Jurkat, Clone E6-1 (cell line): Measurements from ENCODE around the gene ARL4C.
A peak's percentile ranks its signal among the peaks of the same experiment; 100 is the strongest.

Experiments
- DNase-seq: peaks from one replicate; pipeline ENCODE4 v3.0.0-alpha.2; 2011; ENCODE audit warnings: low read depth, low spot score
- H3K4me3 ChIP-seq: 2 replicates; pipeline ENCODE4 v1.5.1; 2011; ENCODE audit warnings: mild to moderate bottlenecking, low read length, control low read depth, moderate library complexity

The ARL4C gene

GRCh38 chr2:234502285-234502918 lies 5.5 kb upstream of the ARL4C start:
- no peak for DNase-seq
- no peak overlapping the region for H3K4me3 ChIP-seq

- peak; percentile 86 for DNase-seq
- no peak overlapping the region for H3K4me3 ChIP-seq
Measured at GRCh38 chr2:234500394-234501006, 3.6 kb upstream of the ARL4C start.

GRCh38 chr2:234497594-234498235 lies 834 bp upstream of the ARL4C start:
- DNase-seq = no peak
- no peak overlapping the region; the same call in 1 of the 2 replicates for H3K4me3 ChIP-seq

- H3K4me3 ChIP-seq = peak overlapping the region; percentile 90
- no peak for DNase-seq
Measured at GRCh38 chr2:234496055-234496834, 636 bp downstream of the ARL4C start.

GRCh38 chr2:234495251-234496054 lies 1.4 kb downstream of the ARL4C start:
- peak overlapping the region; percentile 90 for H3K4me3 ChIP-seq
- no peak for DNase-seq

- DNase-seq = no peak
- peak overlapping the region; percentile 90 for H3K4me3 ChIP-seq
Measured at GRCh38 chr2:234494361-234495250, 2.3 kb downstream of the ARL4C start.

GRCh38 chr2:234493796-234494195 lies 3.1 kb downstream of the ARL4C start:
- H3K4me3 ChIP-seq = no peak overlapping the region
- no peak for DNase-seq

- no peak overlapping the region for H3K4me3 ChIP-seq
- DNase-seq = no peak
Measured at GRCh38 chr2:234492717-234493485, 4.0 kb downstream of the ARL4C start.

GRCh38 chr2:234491897-234492296 lies 5.0 kb downstream of the ARL4C start:
- H3K4me3 ChIP-seq = no peak overlapping the region
- DNase-seq = no peak

GRCh38 chr2:234491281-234491680 lies 5.6 kb downstream of the ARL4C start:
- peak; percentile 44 for DNase-seq

GRCh38 chr2:234490271-234491091 lies 6.4 kb downstream of the ARL4C start:
- H3K4me3 ChIP-seq = no peak overlapping the region
- no peak for DNase-seq

More at GRCh38 chr2:234491281-234491680, 5.6 kb downstream of the ARL4C start:
- H3K4me3 ChIP-seq = no peak overlapping the region

- DNase-seq = peak; percentile 76
- no peak overlapping the region for H3K4me3 ChIP-seq
Measured at GRCh38 chr2:234488913-234489451, 7.9 kb downstream of the ARL4C start.

- H3K4me3 ChIP-seq = no peak overlapping the region
- no peak for DNase-seq
Measured at GRCh38 chr2:234488486-234488885, 8.4 kb downstream of the ARL4C start.

GRCh38 chr2:234487356-234487755 lies 9.5 kb downstream of the ARL4C start:
- H3K4me3 ChIP-seq = no peak overlapping the region
- no peak for DNase-seq

- peak overlapping the region; percentile 33 for H3K4me3 ChIP-seq
- peak; percentile 97 for DNase-seq
Measured at GRCh38 chr2:234483568-234484251, 13.2 kb downstream of the ARL4C start.

GRCh38 chr2:234481301-234481700 lies 15.6 kb downstream of the ARL4C start:
- H3K4me3 ChIP-seq = no peak overlapping the region
- no peak for DNase-seq
